ENCODE results near the gene FKRP. TPM values are rescaled to one million over a fixed set of nuclear protein-coding genes. Genes with fewer than 3 reads are reported as not detected.
"Not testable (repeated sequence)": the region's sequence is repeated elsewhere in the genome, so short reads cannot be mapped to it uniquely, and the experiment has no call there.

Gene FKRP
- total RNA-seq, 3 donors from 2014 or later, result 10.7 to 19.8 (median 10.9) TPM

DNA sequence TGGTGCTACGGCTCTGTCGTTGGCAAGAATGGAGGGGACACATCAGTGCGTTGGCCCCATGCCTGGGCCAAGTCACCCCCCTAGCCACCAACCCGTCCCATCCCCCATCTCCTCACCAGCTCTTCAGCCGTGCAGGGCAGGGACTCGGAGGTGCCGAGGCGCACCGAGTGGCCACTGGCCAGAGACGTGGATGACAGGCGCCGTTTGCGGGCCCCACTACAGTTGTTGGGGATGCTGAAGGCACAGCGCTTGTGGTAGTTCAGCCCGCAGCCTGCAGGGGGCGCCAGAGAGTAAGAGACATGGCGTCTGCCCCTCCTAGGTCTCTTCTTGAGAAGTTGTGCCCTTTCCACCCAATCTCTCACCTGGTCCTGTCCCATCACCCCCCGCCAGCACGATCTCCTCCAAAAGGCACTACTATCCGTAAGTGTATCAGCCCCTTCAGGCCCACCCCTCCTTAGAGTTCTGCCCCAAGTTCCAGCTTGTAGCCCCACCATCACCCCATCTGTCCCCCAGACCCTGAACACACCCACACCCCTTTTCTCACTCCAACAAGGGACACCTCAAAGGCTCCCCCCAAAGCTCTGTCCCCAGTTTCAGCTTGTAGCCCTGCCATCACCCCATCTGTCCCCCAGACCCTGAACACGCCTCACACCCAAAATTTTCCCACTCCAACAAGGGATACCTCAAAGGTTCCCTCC is 41.3 kb upstream of the FKRP start:
- Histone ChIP-seq H3K36me3 (ENCODE audit: low read depth) (no peaks in the 10 kb centered on the region), H3K4me3 (no peak overlapping the region), H3K4me1 (ENCODE audit: low read depth) (no peaks in the 10 kb centered on the region), H3K9me3 (no peaks in the 10 kb centered on the region)
- TF ChIP-seq, protein P1, sequence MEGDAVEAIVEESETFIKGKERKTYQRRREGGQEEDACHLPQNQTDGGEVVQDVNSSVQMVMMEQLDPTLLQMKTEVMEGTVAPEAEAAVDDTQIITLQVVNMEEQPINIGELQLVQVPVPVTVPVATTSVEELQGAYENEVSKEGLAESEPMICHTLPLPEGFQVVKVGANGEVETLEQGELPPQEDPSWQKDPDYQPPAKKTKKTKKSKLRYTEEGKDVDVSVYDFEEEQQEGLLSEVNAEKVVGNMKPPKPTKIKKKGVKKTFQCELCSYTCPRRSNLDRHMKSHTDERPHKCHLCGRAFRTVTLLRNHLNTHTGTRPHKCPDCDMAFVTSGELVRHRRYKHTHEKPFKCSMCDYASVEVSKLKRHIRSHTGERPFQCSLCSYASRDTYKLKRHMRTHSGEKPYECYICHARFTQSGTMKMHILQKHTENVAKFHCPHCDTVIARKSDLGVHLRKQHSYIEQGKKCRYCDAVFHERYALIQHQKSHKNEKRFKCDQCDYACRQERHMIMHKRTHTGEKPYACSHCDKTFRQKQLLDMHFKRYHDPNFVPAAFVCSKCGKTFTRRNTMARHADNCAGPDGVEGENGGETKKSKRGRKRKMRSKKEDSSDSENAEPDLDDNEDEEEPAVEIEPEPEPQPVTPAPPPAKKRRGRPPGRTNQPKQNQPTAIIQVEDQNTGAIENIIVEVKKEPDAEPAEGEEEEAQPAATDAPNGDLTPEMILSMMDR (IDR thresholded peaks at IDR 0.05), result peak; percentile 99
- intact Hi-C loops (cut with DNase I, micrococcal nuclease), result no loop called here
- DNase-seq, result peak; percentile 80 to 91 (median 86)
- peak; percentile 91 for ATAC-seq

GRCh38 chr19:46710687-46711086 is 35.2 kb upstream of the FKRP start:
- DNase-seq (peak in 1 of 3 donors; percentile 52), ATAC-seq (no peak)
- intact Hi-C loops (cut with DNase I, micrococcal nuclease), result no loop called here
- Histone ChIP-seq H3K9me3 (no peaks in the 10 kb centered on the region), H3K4me3 (no peak overlapping the region), H3K4me1 (ENCODE audit: low read depth) (peaks cover 17% of the 10 kb centered on the region), H3K36me3 (ENCODE audit: low read depth) (no peaks in the 10 kb centered on the region)
- TF ChIP-seq, protein P1 (IDR thresholded peaks at IDR 0.05), result no peak

DNA sequence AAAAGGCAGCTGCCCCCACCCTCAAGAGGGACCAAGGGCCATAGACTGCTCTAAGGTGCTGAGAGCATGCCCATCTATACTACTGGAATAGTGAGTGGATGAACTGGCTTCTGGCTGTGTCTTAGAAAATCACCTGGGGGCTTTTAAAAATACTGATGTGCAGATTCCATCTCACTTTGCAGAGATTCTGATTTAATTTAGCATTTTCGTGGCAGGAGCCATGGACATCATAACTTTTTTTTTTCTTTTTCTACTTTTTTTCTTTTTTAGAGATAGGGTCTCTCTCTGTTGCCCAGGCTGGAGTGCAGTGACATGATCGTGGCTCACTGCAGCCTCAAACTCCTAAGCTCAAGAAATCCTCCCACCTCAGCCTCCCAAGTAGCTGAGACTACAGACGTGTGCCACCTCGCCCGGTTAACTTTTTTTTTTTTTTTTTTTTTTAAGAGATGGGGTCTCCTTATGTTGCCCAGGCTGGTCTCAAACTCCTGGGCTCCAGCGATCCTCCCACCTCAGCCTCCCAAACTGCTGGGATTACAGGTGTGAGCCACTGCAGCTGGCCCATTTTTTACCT is 33.0 kb upstream of the FKRP start:
- H3K36me3 ChIP-seq (ENCODE audit: low read depth); ATAC-seq; H3K9me3 ChIP-seq; H3K4me3 ChIP-seq; DNase-seq; intact Hi-C loops (cut with DNase I, micrococcal nuclease): not testable (repeated sequence)
- H3K4me1 ChIP-seq (ENCODE audit: low read depth), result peaks cover 23% of the 10 kb centered on the region

DNA sequence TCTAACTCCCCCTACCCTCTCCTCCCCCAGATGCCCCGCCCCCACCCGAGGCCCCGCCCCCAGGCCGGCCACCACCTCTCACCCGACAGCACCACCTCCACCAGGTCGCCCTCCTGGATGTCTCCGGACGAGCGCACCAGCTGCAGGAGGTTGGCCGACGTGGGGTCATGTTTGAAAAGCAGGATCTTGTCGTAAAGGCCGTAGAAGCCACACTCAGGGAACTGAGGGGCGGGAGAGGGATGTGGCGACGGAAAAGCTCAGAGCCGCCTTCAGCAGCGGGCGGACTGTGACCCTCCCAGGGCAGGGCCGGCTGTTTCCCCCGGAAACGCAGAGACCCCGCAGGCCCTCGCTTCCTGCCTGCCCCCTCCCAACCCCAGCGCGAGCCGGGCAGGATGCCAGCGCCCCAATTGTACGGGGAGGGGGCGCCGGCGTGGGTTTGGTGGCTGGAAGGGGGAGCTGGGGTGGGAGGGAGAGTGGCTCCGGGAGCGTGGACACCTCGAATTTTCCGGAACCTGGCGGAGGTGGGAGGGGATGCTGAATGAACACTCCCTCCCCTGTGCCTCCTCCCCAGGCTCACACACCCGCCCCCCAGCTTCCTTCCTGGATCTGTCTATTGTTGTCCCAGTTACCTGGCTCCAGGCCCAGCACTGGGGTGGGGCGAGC is 31.9 kb upstream of the FKRP start:
- H3K36me3 ChIP-seq (ENCODE audit: low read depth), result no peaks in the 10 kb centered on the region
- H3K4me1 ChIP-seq (ENCODE audit: low read depth), result peaks cover 32% of the 10 kb centered on the region
- intact Hi-C loops (cut with DNase I, micrococcal nuclease), result no loop called here
- peak overlapping the region; percentile 54 for H3K4me3 ChIP-seq
- peak; percentile 95 to 98 (median 96) for DNase-seq
- ATAC-seq, result peak; percentile 83
- H3K9me3 ChIP-seq, result no peaks in the 10 kb centered on the region
- TF ChIP-seq, protein P1 (IDR thresholded peaks at IDR 0.05), result no peak

DNA sequence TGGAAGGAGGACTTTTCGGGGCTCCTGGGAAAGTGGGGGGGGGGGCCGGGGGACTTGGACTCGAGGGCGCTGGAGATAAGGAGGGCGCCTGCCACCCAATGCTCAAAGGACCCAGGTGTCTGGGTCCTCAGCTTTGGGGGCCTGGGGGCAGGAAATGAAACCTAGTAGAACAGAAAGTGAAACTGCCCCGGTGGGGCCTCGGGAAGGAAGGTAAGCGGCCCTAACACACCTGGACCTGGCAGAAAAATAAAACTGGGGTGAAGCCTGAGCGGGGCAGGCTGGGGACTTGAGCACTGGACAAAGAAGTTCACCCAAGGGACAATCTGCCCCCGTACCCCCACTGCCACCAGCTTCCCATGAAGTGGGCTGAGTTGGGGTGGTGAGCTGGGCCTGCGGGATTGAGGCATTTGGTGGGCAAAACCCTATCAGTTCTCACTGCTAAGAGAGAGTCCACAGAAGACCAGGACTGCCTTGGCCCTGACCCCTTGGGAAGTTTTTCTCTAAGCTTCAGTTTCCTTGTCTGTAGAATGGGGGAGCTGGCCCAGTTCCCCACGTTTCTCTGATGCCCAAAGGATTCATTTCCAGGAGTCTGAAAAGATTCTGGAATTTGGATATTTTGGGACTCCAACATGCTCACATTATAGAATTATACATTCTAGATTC is 31.3 kb upstream of the FKRP start:
- Histone ChIP-seq H3K36me3 (ENCODE audit: low read depth) (no peaks in the 10 kb centered on the region), H3K9me3 (no peaks in the 10 kb centered on the region), H3K4me3 (peak overlapping the region; percentile 54), H3K4me1 (ENCODE audit: low read depth) (peaks cover 32% of the 10 kb centered on the region)
- intact Hi-C loops (cut with DNase I, micrococcal nuclease), result no loop called here
- peak in 1 of 3 donors; percentile 40 for DNase-seq
- peak; percentile 64 for ATAC-seq
- TF ChIP-seq, protein P1 (IDR thresholded peaks at IDR 0.05), result no peak

DNA sequence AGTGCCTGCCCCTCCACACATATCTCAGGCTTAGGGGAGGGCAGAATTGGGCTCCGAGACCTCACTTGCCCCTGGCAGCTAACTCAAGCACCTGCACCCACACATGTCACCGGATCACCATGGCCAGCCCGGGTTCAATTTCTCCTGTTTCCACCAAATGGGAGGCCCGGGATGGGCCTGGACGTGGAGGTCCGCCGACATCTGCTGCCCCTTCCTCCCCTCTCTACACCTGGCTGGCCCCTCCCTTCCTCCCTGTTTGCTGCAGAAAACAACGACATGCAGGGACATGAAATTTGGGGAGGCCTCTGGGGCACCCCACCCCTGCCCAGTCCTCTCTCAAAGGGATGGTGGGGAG is 30.3 kb upstream of the FKRP start:
- TF ChIP-seq, protein P1 (IDR thresholded peaks at IDR 0.05), result no peak
- H3K9me3 ChIP-seq, result no peaks in the 10 kb centered on the region
- H3K36me3 ChIP-seq (ENCODE audit: low read depth), result no peaks in the 10 kb centered on the region
- H3K4me3 ChIP-seq, result peak overlapping the region; percentile 84
- peaks cover 32% of the 10 kb centered on the region for H3K4me1 ChIP-seq (ENCODE audit: low read depth)
- DNase-seq (no peak), ATAC-seq (no peak)
- intact Hi-C loops (cut with DNase I, micrococcal nuclease), result no loop called here
